Measurements from ENCODE around the gene FAM9C. TPM values are rescaled to one million over a fixed set of nuclear protein-coding genes. Genes with fewer than 3 reads are reported as not detected.

Gene FAM9C
- total and polyA plus RNA-seq, 2 of the 4 experiments (the other 2 are of a cell fraction): not detected

DNA sequence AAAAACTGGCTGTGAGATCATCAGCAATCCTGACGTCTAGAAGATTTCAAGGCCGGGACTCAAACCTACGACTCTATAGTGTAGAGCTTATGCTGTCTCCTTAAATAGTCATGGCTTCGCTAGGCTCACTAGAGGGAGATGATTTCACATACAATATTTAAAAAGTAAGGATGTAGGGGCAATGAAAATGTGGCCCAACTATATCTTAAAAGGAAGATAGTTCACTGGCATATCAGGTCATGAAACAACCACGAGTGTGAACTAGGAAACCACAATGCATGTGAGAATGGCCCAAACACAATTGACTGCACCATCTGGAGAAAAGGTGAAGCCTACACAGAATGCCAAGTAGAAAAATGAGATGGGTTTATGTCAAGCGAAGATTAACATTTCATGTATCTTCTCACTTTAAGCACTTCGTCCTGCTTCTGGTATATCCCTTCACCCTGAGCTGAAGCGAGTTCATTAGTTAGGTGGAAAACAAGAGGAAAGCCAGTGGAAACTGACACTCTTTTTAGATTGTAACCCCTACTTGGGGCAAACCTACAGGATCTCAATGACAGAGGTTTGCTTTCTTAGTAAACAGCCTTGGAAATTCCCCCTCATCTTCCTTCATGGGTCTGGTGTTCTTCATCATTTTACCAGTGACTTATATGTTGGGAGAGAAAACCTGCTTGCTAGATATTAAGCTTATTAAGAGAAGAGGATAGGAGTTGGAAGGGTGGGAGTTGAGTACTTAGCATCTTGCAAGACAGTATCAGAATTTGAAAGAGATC is 17.4 kb downstream of the FAM9C start:
- Histone ChIP-seq H4K91ac (ENCODE audit: insufficient read depth, low read depth, low read length) (no peak overlapping the region), H4K20me1 (ENCODE audit: insufficient read depth, low read length) (no peaks in the 10 kb centered on the region), H3K56ac (ENCODE audit: extremely low read depth, insufficient read depth, low read length) (no peak overlapping the region), H3K18ac (ENCODE audit: low read depth, low read length) (no peak overlapping the region), H3K36me3 (ENCODE audit: control insufficient read depth, insufficient read depth, low read length) (no peaks in the 10 kb centered on the region), H2AK5ac (ENCODE audit: low read depth, low read length) (no peak overlapping the region), H2AFZ (replicated peaks; ENCODE audit: low read length, poor library complexity) (no peak overlapping the region), H2AK9ac (replicated peaks; ENCODE audit: low read depth, low read length, poor library complexity) (no peak overlapping the region), H3K14ac (replicated peaks; ENCODE audit: low read depth, low read length) (no peak overlapping the region), H3K4me3 (ENCODE audit: insufficient read depth, low read depth, low read length) (no peak overlapping the region), H4K5ac (ENCODE audit: low read depth, low read length) (no peak overlapping the region), H3K23ac (ENCODE audit: low read depth, low read length) (no peak overlapping the region), H3K27ac (ENCODE audit: insufficient read depth, low read length) (no peak overlapping the region), H4K8ac (ENCODE audit: low read depth in 2 of 2, low read length in 2 of 2) (no peak overlapping the region), H2BK120ac (ENCODE audit: low read depth, low read length) (peak overlapping the region; percentile 18), H3K27me3 (ENCODE audit: control insufficient read depth, insufficient read depth, low read length) (no peaks in the 10 kb centered on the region), H2BK15ac (ENCODE audit: low read depth, low read length) (peak overlapping the region; percentile 61; the same call in 1 of the 3 replicates), H3K4me2 (ENCODE audit: low read depth, low read length) (no peak overlapping the region), H3K9ac (ENCODE audit: low read depth, low read length) (no peak overlapping the region), H2BK20ac (ENCODE audit: low read depth, low read length) (0 out of 2 replicates have a peak overlapping the region, but pooled peaks have one; percentile 37), H3K79me1 (ENCODE audit: low read depth in 1 of 2, low read length in 2 of 2) (no peaks in the 10 kb centered on the region), H2BK5ac (ENCODE audit: low read depth, low read length, poor library complexity, severe bottlenecking) (no peak overlapping the region), H3K9me3 (ENCODE audit: control insufficient read depth, insufficient read depth, low read length) (no peaks in the 10 kb centered on the region), H3K4ac (ENCODE audit: low read depth, low read length) (no peak overlapping the region), H3K4me1 (ENCODE audit: control insufficient read depth, insufficient read depth, low read length) (peaks cover 18% of the 10 kb centered on the region), H3K9me1 (ENCODE audit: insufficient read depth, low read length) (no peaks in the 10 kb centered on the region)
- no TSS peak for BruUV-seq (replicated peaks)
- in situ Hi-C loops (cut with MboI; ENCODE audit: low sequenced_read_pairs) (no loop called here), intact Hi-C loops (cut with micrococcal nuclease) (no loop called here), dilution Hi-C loops (cut with HindIII; ENCODE audit: low sequenced_read_pairs, unreplicated experiment) (no loop called here)
- ATAC-seq (ENCODE audit: low read depth): no peak
- DNase-seq: no peak
- POLR2A ChIA-PET (ENCODE audit: unreplicated experiment): no interaction called here
- TF ChIP-seq NFE2L2 (IDR thresholded peaks at IDR 0.05; ENCODE audit: low read depth, low read length) (no peak), MAZ (IDR thresholded peaks at IDR 0.05; ENCODE audit: borderline replicate concordance, low read depth, low read length) (no peak), RCOR1 (IDR thresholded peaks at IDR 0.05; ENCODE audit: insufficient replicate concordance, low read length) (no peak), RFX5 (IDR thresholded peaks at IDR 0.05; ENCODE audit: low read depth, low read length) (no peak), SMC3 (IDR thresholded peaks at IDR 0.05; ENCODE audit: low read depth, low read length) (no peak), CEBPB (IDR thresholded peaks at IDR 0.05; ENCODE audit: low read depth, low read length) (no peak), CHD1 (IDR thresholded peaks at IDR 0.05; ENCODE audit: low read depth, low read length) (no peak), POLR2A (IDR thresholded peaks at IDR 0.05; ENCODE audit: low read depth, low read length) (no peak), FOS (IDR thresholded peaks at IDR 0.05; ENCODE audit: low read depth, low read length) (no peak), BHLHE40 (IDR thresholded peaks at IDR 0.05; ENCODE audit: low read depth, low read length) (no peak), USF2 (IDR thresholded peaks at IDR 0.05; ENCODE audit: low read depth, low read length) (no peak), MXI1 (IDR thresholded peaks at IDR 0.05; ENCODE audit: borderline replicate concordance, low read depth, low read length) (no peak), RAD21 (IDR thresholded peaks at IDR 0.05; ENCODE audit: low read length) (no peak), MAFK (IDR thresholded peaks at IDR 0.05; ENCODE audit: low read depth, low read length) (no peak)
- TF ChIP-seq, protein P1, sequence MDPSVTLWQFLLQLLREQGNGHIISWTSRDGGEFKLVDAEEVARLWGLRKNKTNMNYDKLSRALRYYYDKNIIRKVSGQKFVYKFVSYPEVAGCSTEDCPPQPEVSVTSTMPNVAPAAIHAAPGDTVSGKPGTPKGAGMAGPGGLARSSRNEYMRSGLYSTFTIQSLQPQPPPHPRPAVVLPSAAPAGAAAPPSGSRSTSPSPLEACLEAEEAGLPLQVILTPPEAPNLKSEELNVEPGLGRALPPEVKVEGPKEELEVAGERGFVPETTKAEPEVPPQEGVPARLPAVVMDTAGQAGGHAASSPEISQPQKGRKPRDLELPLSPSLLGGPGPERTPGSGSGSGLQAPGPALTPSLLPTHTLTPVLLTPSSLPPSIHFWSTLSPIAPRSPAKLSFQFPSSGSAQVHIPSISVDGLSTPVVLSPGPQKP (IDR thresholded peaks at IDR 0.05; ENCODE audit: borderline replicate concordance, low read depth, low read length): no peak
- TF ChIP-seq, protein P2, sequence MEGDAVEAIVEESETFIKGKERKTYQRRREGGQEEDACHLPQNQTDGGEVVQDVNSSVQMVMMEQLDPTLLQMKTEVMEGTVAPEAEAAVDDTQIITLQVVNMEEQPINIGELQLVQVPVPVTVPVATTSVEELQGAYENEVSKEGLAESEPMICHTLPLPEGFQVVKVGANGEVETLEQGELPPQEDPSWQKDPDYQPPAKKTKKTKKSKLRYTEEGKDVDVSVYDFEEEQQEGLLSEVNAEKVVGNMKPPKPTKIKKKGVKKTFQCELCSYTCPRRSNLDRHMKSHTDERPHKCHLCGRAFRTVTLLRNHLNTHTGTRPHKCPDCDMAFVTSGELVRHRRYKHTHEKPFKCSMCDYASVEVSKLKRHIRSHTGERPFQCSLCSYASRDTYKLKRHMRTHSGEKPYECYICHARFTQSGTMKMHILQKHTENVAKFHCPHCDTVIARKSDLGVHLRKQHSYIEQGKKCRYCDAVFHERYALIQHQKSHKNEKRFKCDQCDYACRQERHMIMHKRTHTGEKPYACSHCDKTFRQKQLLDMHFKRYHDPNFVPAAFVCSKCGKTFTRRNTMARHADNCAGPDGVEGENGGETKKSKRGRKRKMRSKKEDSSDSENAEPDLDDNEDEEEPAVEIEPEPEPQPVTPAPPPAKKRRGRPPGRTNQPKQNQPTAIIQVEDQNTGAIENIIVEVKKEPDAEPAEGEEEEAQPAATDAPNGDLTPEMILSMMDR (conservative IDR thresholded peaks at IDR 0.05; ENCODE audit: low read depth, low read length): no peak
- 55% methylated on average over 2 of the region's 8 CpGs; no CpG with 5 or more reads in 1 of the 2 experiments for WGBS, 2 experiments (ENCODE audit: extremely low coverage in 2 of 2, insufficient read length in 1 of 2)
- CTCF ChIA-PET: no interaction called here
